GM19043 (cell line): ENCODE measurements around the gene MZT1.
"Not testable (repeated sequence)": the region's sequence is repeated elsewhere in the genome, so short reads cannot be mapped to it uniquely, and the experiment has no call there.

Experiments used
- ATAC-seq: cut with Tn5 transposase; IDR thresholded peaks from one replicate; pipeline ENCODE4 v1.9.1; 2021; ENCODE audit warnings: low read depth; ENCODE audit not compliant: unreplicated experiment

Gene MZT1, protein sequence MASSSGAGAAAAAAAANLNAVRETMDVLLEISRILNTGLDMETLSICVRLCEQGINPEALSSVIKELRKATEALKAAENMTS

DNA sequence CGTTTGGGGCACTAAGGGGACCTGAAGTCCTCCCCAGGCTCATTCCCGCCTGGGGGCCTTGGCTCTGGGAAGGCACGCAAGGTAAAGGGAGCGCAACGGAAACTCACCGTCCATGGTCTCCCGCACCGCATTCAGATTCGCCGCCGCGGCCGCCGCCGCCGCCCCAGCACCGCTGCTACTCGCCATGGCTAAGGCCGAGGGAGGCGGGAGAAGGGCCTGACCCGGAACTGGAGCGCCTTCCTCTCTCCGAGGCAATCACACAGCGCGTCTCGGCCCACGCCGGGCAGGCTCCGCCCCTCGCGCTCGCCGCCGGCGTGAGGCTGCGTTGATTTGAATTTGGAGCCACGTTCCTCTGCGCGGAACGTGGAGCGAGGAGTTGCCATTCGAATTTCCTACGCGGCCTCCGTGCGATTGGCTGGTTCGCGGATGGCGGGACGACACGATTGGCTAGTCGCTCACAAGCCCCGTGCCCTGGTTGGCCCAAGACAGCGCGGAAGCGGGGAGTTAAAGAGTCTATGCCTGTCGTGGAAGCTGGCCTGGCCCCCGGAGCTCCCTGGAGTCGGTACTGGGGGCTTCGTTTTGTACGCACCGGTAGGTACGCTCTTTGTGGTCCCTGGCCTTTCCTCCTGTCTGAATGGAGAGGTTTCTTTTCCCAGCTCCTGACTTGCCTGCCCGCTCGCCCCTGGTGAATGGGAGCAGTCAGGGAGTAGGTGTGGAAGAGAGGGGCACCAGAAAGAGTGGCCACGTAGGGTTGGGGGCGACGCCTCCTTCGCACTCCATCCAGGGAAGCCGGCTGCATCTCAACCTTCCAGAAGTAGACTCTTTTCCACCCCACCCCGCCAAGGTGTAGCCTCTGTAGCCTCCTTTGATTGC, at the start of gene MZT1, which contains the start of gene BORA:
TSS of gene MZT1 (minus strand) at position 213 of the 873 bp plus-strand sequence. CDS start at position 186, 27 bp downstream.
TSS of gene BORA (plus strand) at position 507 of the 873 bp plus-strand sequence. CDS start 1,018 bp downstream, outside the sequence.
- ATAC-seq: peak; percentile 92

DNA sequence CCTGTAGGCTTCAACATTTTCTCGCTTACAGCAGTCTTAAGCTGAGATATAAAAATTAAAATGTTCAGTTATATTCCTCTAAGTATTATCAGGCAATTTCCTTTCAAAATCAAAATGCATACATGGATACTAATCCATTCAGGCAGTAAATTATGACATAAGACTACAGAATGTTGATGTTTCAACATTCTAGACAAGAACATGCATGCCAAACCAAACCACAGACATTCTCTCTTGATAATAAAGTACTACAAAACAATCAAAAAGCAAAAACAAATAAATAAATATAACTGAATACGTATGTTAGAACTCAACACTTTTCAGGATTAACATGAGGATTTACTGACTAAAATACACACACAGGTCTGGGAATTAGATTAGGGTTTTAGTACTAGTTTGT, 46.6 kb upstream of the MZT1 start:
- ATAC-seq: no peak

DNA sequence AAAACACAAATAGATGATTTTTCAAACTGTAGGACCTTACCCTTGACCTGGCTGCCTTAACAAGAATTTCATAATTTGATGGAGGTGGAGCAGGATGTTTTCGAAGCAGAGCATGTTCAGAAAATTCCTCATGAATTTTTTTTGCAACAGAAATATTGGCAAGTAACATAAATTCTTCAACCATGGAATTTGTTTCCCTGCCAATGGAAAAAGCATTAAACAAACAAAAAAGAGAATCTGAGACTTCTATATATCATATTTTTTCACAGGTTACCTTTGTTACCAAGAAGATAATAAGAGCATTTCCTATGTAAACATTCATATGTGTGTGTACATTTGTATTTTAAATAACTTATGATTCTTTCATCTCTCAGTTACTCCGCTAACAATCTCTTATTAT, 36.0 kb upstream of the MZT1 start:
- ATAC-seq: no peak

DNA sequence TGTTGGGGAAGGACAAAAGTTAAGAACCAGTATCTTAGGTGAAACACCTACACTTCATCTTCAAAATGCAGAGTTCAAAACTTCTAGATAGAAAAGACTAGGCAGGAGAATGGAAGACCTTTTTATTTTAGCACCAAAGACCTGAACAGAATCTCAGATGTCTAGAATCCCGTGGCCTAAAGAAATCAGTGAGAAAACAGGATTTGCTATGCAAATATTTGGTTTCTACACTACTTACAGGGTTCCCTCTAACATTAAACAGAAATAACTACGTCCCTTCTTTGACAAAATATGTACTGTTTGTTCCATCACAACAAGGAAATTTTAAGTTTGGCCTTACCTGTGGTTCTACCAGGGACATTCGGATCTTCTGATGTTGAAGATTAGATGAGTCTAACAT, 32.8 kb upstream of the MZT1 start:
- no peak for ATAC-seq

DNA sequence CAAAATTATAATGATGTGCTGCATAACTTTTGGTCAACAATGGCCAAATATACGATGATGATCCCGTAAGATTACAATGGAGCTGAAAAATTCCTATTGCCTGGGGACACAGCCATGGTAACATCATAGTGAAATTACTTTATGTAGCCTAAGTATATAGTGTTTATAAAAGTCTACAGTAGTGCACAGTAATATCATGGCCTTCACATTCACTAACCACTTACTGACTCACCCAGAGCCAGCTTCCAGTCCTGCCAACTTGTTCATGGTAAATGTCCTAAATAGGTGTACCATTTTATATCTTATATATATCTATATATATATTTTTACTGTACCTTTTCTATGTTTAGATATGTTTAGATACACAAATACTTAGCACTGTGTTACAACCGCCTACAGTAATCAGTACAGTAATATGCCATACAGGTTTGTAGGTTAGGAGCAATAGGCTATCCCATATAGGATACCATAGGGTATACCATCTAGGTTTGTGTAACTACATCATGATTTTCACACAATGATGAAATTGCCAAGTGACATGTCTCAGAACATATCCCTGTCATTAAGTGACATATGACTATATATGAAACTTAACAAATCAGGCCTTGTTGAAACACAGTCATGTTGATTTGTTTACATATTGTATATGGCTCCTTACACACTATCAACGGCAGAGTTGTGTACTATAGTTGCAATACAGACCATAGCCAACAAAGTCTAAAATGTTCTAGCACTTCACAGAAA, 30.5 kb upstream of the MZT1 start:
- ATAC-seq: no peak

DNA sequence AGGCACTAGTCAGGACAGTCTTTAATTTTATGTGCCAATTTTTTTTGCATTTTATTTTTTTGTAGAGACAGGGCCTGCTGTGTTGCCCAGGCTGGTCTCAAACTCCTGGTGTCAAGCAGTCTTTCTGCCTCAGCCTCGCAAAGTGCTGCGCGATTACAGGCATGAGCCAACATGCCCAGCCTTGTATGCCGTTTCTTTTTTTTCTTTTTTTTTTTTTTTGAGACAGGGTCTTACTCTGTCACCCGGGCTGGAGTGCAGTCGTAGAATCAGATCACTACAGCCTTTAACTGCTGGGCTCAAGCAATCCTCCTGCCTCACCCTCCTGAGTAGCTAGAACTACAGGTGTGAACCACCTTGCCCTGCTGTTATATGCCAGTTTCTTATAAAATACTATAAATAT, 26.7 kb upstream of the MZT1 start:
- ATAC-seq: no peak

DNA sequence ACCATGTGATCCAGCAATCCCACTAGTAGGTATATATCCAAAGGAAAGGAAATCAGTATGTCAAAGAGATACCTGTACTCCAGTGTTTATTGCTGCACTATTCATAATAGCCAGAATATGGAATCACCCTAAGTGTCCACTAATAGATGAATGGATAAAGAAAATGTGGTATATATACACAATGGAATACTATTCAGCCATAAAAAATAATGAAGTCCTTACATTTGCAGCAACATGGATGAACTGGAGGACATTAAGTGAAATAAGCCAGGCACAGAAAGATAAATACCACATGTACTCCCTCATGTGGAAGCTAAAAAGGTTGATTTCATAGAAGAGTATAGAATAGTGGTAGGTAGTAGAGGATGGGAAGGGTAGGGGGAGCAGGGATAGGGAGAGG, 23.8 kb upstream of the MZT1 start:
- ATAC-seq: no peak

DNA sequence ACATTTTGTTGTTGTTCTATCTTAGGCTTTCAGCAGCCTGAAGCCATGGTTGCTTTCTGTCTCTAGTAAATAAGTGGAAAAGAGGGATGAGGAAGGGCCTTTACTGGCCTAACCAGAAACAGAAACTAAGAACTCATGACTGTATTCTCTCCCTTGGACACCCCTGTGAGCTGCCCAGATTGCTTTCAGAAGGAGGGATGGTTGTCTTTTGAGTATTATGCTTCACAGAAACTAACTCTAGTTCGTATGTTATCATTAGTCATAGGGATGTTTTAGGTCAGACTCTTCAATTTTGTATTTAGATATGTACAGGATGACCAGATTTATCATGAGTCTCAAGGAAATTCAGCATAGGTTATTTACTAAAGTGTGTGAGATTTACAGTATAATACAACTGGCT, 17.8 kb upstream of the MZT1 start:
- ATAC-seq: peak; percentile 51

DNA sequence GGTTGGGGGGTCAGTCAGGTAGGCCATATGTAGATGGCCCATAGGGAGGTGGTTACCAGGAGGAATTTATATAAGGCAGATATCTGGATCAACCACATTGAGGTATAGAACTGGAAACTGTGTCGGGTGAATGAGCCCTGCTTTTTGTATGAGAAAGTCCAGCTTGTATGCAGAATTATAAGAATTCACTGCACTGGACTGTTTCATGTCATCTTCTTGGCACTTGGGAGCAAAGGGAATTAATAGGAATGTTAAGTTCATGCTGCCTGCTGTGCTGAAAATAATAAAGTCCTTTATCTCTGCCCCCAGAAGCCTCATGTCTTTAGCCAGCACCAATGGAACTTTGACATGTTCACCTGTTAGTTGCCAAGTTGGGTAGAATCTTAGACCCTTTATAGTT, 12.6 kb upstream of the MZT1 start:
- no peak for ATAC-seq

DNA sequence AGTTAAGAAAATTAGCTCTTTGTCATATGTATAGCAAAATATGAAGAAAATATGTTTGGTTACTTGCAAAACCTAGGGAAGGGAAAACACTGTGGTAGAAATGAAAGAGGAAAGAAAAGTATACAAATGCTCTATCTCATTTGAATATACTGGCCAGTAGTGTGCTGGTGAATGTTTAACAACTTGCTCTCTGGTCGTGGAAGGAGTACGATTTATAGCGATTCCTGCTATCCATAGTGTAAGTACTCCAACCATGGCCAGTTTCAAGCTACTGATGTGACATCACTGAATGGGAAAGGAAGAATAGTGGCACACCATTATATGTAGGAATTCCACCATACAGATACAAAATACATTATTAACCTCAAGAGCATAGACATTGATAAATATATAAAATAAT, 9.6 kb upstream of the MZT1 start:
- no peak for ATAC-seq

DNA sequence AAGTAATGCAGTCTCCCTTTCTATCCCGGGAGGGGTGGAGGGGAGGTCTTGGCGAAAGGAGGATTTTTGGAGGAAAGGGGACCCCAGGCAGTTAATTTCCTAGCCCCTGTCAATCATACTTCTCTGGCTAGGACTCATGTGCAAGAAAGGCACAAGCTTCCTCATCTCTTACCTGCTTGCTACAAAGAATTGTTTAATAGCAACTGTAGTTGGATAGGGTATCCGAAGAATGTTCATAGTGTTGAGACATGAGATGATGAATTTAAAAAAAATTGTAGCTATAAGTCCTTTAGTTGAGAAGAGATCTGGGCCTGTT, 819 bp upstream of the MZT1 start:
- ATAC-seq: no peak

DNA sequence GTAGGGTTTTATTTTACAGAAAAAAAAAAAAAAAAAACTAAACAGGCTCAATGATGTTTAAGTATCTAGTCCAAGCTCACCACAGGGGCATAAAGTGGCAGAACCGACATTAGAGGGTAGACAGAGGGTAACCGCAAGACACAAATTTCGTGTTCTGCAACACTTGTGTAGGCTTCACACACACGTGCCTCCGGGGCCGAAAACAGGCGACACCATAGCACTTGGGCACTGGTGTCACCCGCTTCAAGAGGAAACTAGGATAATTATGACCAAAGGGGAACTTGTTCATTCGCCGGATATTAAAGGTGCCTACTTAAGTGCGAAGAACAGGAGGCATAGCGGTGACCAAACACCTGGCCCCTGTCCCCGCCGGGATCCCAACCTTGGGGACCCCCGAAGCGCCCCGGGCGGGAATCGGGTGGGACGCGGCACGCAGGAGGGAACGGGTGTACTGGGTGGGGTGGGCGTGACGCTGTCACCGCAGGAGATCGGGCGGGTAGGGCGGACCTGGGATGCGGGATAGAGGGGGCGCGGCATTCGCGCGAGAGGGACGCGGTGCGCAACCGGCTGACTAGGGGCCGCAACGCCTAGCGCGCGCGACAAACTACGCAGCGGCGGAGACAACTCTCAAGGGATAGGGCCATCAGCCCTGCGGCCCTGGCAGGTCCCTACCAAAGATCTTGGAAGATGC, 558 bp downstream of the MZT1 start:
- peak; percentile 21 for ATAC-seq

DNA sequence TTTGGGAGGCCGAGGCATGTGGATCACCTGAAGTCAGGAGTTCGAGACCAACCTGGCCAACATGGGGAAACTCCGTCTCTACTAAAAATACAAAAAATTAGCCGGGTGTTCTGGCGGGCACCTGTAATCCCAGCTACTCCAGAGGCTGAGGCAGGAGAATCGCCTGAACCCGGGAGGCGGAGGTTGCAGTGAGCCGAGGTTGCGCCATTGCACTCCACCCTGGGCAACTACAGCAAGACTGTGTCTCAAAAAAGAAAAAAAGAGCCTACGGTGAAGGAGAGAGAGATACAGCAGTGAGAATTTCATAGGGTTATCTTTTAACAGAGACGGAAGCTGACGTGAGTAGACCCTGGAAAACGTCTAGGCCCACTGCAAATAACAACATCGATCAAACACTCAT, 1.2 kb downstream of the MZT1 start:
- not testable (repeated sequence) for ATAC-seq

DNA sequence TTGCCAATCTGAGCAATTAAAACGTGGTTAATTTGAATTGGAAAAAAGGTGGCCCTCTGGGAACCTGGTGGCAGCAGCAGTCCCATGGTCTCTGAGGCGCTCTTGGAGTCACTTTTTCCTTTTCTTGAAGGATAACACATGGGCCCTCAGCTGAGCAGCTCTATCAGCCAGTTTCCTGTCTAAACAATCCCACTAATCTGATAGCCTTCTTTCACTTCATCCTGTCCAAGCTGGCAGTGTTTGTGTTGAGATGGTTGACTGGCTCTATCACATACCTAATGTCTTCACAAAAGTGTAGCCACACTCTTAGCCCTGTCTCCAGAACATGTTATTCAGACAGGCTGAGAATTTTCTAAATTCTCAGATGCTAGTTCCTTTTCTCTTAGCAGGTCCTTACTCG, 10.7 kb downstream of the MZT1 start:
- ATAC-seq: no peak

DNA sequence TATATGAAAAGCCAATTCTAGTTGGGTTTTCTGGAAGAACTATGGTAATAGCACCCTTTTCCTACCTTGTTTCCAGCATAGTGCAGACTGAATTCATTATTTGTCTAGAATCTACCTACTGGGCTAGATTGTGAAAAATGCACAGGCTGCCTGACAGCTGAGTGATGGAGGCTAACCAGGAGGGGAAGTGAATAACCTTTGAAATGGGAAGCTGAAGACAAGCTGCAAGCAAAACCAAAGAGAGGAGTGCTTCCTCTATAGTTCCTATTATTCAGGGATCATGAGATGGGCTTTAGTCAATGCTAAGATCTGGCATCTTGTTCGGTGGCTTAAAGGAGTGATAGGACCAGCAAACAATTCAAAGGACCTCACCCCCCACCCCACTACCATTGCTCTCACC, 26.9 kb downstream of the MZT1 start:
- ATAC-seq: no peak

DNA sequence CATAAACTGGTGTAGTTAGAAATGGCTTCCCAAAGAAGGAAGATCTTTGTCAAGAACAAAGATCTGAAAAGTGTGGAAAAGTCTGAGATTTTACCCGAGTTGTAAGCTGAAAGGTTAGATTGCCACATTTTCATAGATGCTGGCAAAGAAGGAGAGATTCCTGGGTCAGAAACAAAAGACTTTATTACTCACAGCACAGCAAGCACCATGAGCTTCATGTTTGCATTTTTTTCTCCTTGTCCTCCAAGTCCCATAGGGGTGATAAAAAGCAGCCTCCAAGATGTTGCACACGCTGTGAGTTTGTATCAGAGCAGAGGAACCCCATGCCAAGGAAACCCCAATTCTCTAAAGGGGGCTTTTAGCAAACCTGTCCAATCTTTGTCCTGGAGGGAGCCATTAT, 29.3 kb downstream of the MZT1 start:
- no peak for ATAC-seq

DNA sequence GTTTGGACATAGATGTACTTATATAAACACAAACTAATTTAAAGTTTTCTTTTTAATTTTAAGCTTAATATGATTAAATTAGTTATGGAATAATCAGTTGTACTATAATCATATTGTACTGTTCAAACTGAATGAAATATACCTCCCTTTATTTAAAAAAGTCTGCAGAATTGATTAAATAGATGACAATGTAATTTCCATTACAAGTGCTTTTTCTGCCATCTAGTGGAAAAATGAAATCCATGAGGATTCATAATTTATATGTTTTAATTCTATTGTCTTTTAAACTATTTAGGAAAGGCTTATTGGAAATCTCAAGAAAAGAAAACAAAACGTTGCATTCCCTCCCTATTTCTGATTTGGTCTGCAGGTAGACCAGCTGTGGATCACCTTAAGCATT, 30.9 kb downstream of the MZT1 start:
- no peak for ATAC-seq

DNA sequence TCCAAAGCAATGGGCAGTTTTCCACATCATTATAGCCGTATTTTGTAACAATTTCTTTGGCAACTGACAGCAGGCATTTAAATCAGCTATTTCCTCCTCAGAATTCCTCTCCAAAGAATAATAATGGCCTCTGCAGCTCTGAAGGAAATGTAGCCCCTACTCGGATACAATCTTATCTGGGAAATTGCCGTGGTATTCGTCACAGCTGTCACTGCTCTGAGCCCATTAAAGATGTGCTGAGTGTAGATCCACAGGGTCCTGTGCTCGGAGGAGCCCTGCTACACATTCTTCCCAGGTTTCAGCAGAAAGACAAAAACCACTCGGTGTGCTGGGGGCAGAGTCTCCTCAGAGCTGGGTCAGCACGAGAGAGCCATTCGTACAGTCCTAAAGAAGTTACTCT, 33.1 kb downstream of the MZT1 start:
- no peak for ATAC-seq

DNA sequence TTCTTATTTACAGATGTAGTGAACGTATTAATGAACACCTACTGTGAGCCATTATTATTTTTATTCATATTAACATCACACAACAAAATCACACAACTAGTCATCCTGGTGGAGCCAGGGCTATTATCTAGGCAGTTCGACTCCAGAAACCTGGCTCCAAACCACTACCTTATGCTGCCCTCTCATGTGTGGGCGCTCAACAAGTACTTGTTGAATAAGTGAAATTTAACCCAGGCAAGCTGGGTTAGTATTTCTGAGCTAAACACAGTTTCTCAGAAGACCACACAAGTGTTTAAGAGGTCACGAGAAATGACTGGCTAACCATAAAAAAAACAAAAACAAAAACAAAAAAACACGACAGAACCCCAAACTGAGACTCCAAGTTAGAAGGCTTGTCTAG, 33.6 kb downstream of the MZT1 start:
- no peak for ATAC-seq

DNA sequence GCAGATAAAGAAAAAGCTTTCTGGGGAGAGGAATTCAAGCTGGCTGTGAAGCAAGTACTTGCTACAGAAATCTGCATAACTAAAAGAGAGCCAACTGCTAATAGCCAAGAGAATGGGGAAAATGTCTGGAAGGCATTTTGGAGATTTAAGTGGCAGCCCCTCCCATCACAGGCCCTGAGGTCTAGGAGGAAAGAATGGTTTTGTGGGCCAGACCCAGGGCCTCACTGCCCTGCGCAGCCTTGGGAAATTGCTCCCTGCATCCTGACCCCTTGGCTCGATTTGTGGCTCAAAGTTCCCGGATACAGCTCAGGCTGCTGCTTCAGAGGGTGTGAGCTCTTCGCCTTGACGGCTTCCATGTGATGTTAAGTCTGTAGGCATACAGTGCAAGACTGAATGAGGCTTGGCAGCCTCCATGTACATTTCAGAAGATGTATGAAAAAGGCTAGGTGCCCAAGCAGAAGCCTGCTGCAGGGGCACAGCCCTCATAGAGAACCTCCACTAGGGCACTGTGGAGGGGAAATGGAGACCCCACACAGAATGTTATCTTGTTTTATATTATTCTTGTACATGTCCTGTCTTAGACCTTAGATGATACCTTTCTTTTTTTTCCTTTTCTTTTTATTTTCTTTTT, 34.4 kb downstream of the MZT1 start:
- no peak for ATAC-seq

DNA sequence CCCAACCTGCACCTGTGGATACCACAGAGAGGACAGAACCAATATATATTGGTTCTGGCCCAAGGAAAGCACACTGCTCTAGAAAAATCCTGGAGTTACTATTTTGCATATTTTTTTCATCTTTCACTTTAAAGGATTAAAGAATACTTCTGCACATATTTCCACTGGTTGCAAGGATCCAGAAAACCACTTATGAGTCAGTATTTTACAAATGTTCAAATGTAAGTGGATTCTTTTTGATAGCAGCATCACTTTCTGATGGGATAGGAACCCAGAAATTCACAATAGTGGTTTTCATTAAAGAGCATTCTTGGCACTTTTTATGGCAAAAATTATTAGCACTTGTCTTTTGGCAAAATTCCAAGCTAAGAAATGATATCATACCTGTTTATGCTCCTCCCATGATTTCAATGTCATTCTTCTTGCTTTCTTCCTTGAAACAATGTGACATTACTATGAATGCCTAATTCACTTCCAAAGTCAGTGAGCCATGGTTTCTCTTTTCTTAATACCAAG, 38.2 kb downstream of the MZT1 start:
- no peak for ATAC-seq
